NT2/D1 (cell line): ENCODE results near the gene RIT2.

Experiments used
- SUZ12 ChIP-seq: IDR thresholded peaks from 2 replicates; pipeline ENCODE4 v1.6.1; 2011; ENCODE audit not compliant: insufficient read length, insufficient read depth; ENCODE audit errors: extremely low read depth
- YY1 ChIP-seq: IDR thresholded peaks from 2 replicates; pipeline ENCODE4 v1.6.1; 2011; ENCODE audit not compliant: insufficient read length, insufficient read depth
- ZNF274 ChIP-seq: IDR thresholded peaks from 2 replicates; pipeline ENCODE4 v1.6.1; 2011; ENCODE audit warnings: mild to moderate bottlenecking, low read depth, low read length

- TF ChIP-seq YY1 (no peak), SUZ12 (no peak), ZNF274 (no peak)
Measured at GRCh38 chr18:42756214-42756613, 359.3 kb downstream of the RIT2 start.
